HG03060 (cell line): Measurements from ENCODE around the gene PLXNA4.

Source experiments
- ATAC-seq: cut with Tn5 transposase; IDR thresholded peaks from one replicate; pipeline ENCODE4 v1.9.1; 2021; ENCODE audit warnings: low read depth, moderate number of reproducible peaks; ENCODE audit not compliant: unreplicated experiment

PLXNA4 gene

DNA sequence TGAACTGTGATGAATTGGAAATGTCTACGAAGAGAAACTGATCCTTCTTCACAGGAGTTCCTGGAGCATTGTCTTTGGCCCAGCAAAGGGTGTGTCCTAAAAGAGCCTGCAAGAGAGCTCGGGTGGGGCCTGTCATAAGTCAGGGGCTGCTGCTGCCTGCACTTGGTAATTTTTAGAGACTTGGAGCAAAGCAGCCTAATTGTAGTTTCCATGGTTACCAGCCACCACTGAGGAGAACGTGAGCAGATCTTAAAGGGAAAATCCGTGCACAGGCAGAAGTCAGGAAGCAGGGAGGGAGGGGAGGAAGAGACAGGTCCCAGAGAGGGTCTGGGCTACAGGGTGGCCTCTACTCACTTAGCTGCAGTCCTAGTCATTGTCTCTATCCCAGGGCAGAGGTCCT, 463.6 kb downstream of the PLXNA4 start:
- ATAC-seq, result no peak

GRCh38 chr7:132112106-132112505, 464.2 kb downstream of the PLXNA4 start:
- ATAC-seq, result no peak

GRCh38 chr7:132110692-132111091, 465.6 kb downstream of the PLXNA4 start:
- ATAC-seq, result no peak

GRCh38 chr7:132109769-132110168, 466.5 kb downstream of the PLXNA4 start:
- ATAC-seq, result no peak

GRCh38 chr7:132108563-132108962, 467.7 kb downstream of the PLXNA4 start:
- no peak for ATAC-seq

GRCh38 chr7:132106491-132106890, 469.8 kb downstream of the PLXNA4 start:
- ATAC-seq, result no peak

- ATAC-seq, result no peak
Measured at GRCh38 chr7:132105096-132105495, 471.2 kb downstream of the PLXNA4 start.

GRCh38 chr7:132103718-132104117, 472.6 kb downstream of the PLXNA4 start:
- ATAC-seq, result no peak

- ATAC-seq, result no peak
Measured at GRCh38 chr7:132102942-132103341, 473.3 kb downstream of the PLXNA4 start.

DNA sequence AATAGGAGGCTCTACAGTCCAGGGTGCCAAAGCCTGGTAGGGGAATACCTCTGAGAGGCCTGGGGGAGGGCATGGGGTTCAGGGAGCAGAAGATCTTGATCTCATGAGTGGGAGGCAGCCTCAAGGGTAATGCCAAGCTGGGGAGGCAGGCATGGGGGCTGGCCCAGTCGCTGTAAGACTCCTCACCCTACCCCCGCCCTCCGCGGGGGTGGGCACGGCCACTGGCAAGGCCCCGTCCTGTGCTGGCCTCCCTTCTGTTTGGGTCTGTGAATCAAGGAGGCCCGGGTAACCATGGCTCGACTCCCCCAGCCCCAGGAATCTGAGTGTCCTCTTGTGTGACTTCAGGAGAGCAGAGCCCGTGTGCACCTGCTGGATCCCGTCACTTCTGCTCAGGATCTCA, 473.9 kb downstream of the PLXNA4 start:
- no peak for ATAC-seq

GRCh38 chr7:132100981-132101380, 475.3 kb downstream of the PLXNA4 start:
- no peak for ATAC-seq

DNA sequence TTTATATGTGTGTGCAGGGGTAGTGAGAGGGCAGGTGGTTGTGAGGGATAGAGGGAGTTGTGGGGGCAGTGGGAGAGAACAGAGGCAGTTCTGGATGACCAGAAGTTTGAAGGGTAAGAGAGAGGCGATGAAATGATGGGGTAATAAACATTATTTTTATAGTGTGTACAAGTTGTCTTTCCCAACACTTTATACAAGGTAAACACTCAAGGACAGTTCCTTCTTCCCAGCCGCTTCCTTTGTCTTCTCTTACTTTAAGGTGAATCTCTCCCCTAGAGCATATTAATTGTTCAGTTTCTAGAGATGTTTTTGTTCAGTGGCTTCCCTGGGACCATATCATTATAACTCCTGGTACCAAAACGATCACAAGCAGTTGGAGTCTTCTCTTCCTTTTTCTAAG, 475.8 kb downstream of the PLXNA4 start:
- no peak for ATAC-seq

DNA sequence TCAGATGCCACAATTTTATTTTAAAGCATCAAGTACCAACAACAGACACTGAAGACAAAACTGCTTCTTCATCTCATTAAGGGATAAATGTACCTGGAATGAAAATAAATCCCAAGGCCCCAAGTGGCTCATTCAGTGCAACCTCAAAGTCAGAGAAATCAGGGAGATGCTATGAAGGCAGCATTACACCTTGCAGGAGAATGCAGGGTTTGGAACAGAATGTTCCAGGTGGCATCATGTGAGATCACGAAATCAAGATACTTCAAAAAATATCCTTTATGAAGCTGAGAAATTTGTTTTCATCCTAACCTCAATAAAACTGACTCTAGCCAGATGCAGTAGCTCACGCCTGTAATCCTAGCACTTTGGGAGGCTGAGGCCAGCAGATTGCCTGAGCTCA, 477.1 kb downstream of the PLXNA4 start:
- ATAC-seq, result no peak

GRCh38 chr7:132098327-132098726, 477.9 kb downstream of the PLXNA4 start:
- no peak for ATAC-seq

DNA sequence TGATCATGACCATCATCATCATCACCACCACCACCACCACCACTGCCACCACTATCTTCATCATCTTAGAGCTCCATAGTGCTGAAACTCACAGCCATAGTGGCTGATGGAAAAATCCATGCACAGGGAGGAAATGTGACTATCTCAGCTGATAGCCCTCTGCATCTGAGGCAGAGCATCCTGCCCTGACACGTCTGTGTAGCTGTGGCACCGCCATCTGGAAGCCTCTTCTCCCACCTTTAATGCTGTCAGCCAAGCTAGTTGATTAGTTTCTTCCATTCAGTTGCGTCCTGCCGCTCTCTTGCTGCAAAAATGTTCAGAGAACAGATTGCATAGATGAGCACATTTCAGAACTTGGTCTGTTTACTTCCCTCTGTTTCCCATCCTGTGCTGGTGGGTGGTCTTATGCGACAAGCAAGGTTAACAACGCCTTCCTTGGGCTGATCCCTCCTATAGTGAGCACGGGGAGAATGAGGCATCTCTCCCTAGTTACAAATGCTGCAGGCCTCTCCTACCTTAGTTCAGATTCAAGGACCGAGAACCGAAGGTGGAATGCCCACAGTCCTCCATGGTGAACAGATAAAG, 478.6 kb downstream of the PLXNA4 start:
- ATAC-seq, result no peak

GRCh38 chr7:132095111-132095765, 481.0 kb downstream of the PLXNA4 start:
- no peak for ATAC-seq

DNA sequence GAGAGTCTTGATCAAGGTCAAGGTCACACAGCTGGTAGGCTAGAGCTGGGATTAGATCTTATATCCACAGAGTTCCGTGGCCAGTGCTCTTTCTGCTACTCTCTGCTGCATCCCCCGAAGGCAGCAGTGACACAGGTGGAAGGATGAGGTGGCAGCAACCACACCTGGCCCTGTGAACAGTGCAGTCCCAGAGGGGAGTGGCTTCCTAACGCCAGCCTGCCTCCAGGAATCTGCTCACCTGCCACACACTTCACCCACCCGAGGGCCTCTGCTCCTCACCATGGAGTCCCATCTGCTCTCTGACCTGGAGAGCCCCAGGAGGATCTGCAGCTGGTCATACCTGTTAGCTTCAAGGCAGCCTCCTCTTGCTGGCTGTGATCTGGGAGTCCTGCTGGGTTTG, 484.2 kb downstream of the PLXNA4 start:
- no peak for ATAC-seq

GRCh38 chr7:132091706-132092105, 484.6 kb downstream of the PLXNA4 start:
- no peak for ATAC-seq

- ATAC-seq, result no peak
Measured at GRCh38 chr7:132090444-132090843, 485.8 kb downstream of the PLXNA4 start.

- ATAC-seq, result no peak
Measured at GRCh38 chr7:132089356-132089755, 486.9 kb downstream of the PLXNA4 start.

- ATAC-seq, result no peak
Measured at GRCh38 chr7:132087421-132087820, 488.8 kb downstream of the PLXNA4 start.

DNA sequence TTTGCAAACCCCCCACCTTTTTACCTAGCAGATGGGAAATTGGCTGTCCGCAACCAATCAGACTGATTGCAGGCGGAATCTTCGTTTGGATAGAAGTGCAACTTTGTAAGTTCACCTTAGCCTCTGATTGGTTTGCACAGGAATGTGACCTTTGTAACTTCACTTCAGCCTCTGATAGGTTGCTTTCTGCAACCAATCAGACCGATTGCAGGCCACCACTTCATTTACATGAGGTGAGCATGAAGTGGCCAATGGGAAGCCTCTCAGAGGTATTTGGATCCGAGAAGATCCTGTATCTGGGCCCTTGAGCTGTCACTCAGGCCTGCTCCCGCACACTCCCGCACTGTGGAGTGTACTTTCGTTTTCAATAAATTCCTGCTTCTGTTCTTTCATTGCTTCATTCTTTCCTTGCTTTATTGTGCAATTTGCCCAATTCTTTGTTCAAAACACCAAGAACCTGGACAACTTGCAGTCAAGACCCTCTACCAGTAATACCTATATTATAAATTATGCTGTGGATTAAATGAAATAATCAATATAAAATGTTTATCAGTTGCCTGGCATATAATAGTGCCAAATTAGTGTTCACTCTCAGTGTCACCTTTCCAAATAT, 491.4 kb downstream of the PLXNA4 start:
- no peak for ATAC-seq
